Trophoblast cell (in vitro differentiated cells and primary cell): ENCODE results near the gene CST4.

Experiments
- DNase-seq, 2 donors: peaks; one replicate each; pipeline ENCODE4 v3.0.0-alpha.2; 2016
- H2AFZ ChIP-seq: 2 replicates; pipeline ENCODE4 v1.6.1; 2013; ENCODE audit warnings: low read length, moderate library complexity, mild to moderate bottlenecking; ENCODE audit not compliant: insufficient read depth, poor library complexity
- H2AK5ac ChIP-seq: 2 replicates; pipeline ENCODE4 v1.6.1; 2013; ENCODE audit warnings: mild to moderate bottlenecking, low read length
- H2BK120ac ChIP-seq: 2 replicates; pipeline ENCODE4 v1.6.1; 2013; ENCODE audit warnings: low read length, mild to moderate bottlenecking, moderate library complexity; ENCODE audit not compliant: insufficient read depth, poor library complexity
- H2BK12ac ChIP-seq: 2 replicates; pipeline ENCODE4 v1.6.1; 2013; ENCODE audit warnings: mild to moderate bottlenecking, low read length, moderate library complexity
- H2BK5ac ChIP-seq: 2 replicates; pipeline ENCODE4 v1.6.1; 2013; ENCODE audit warnings: low read length, low read depth, moderate library complexity, mild to moderate bottlenecking; ENCODE audit not compliant: poor library complexity
- H3K14ac ChIP-seq: 2 replicates; pipeline ENCODE4 v1.6.1; 2013; ENCODE audit warnings: mild to moderate bottlenecking, low read length
- H3K18ac ChIP-seq: 2 replicates; pipeline ENCODE4 v1.6.1; 2013; ENCODE audit warnings: mild to moderate bottlenecking, low read length
- H3K23ac ChIP-seq: 2 replicates; pipeline ENCODE4 v1.6.1; 2013; ENCODE audit warnings: low read length
- H3K27ac ChIP-seq: 2 replicates; pipeline ENCODE4 v1.5.1; 2013; ENCODE audit warnings: low read depth, mild to moderate bottlenecking, inconsistent platforms, low read length, moderate library complexity
- H3K27me3 ChIP-seq: 2 replicates; pipeline ENCODE4 v1.6.1; 2013; ENCODE audit warnings: inconsistent platforms, mild to moderate bottlenecking, low read length, moderate library complexity; ENCODE audit not compliant: insufficient read depth
- H3K36me3 ChIP-seq, 2 experiments: 1 replicate in 1 of 2; 2 replicates in 1 of 2; pipeline ENCODE4 v1.6.1; 2013; ENCODE audit warnings: low read length in 2 of 2, mild to moderate bottlenecking in 2 of 2, moderate library complexity in 1 of 2; ENCODE audit not compliant: insufficient read depth in 2 of 2, control insufficient read depth in 1 of 2
- H3K4ac ChIP-seq: 2 replicates; pipeline ENCODE4 v1.6.1; 2013; ENCODE audit warnings: low read depth, mild to moderate bottlenecking, low read length, moderate library complexity
- H3K4me1 ChIP-seq, 2 experiments: 1 replicate in 1 of 2; 2 replicates in 1 of 2; pipeline ENCODE4 v1.6.1; 2013; ENCODE audit warnings: low read length in 2 of 2, mild to moderate bottlenecking in 2 of 2, moderate library complexity in 1 of 2; ENCODE audit not compliant: insufficient read depth in 2 of 2, control insufficient read depth in 1 of 2
- H3K4me2 ChIP-seq: 2 replicates; pipeline ENCODE4 v1.6.1; 2013; ENCODE audit warnings: inconsistent platforms, mild to moderate bottlenecking, low read length, moderate library complexity
- H3K4me3 ChIP-seq: 2 replicates; pipeline ENCODE4 v1.5.1; 2013; ENCODE audit warnings: mild to moderate bottlenecking, low read depth, low read length, inconsistent platforms
- H3K79me1 ChIP-seq: one replicate; pipeline ENCODE4 v1.6.1; 2013; ENCODE audit warnings: low read length
- H3K79me2 ChIP-seq: 2 replicates; pipeline ENCODE4 v1.6.1; 2013; ENCODE audit warnings: low read length, mild to moderate bottlenecking; ENCODE audit not compliant: control insufficient read depth, insufficient read depth, poor library complexity
- H3K9ac ChIP-seq: 2 replicates; pipeline ENCODE4 v1.6.1; 2013; ENCODE audit warnings: mild to moderate bottlenecking, low read length
- H3K9me3 ChIP-seq: 2 replicates; pipeline ENCODE4 v1.6.1; 2013; ENCODE audit warnings: low read depth, mild to moderate bottlenecking, control low read depth, inconsistent platforms, low read length; ENCODE audit not compliant: insufficient read depth
- H4K12ac ChIP-seq: 2 replicates; pipeline ENCODE4 v1.6.1; 2013; ENCODE audit warnings: low read depth, mild to moderate bottlenecking, low read length, moderate library complexity
- H4K8ac ChIP-seq: 2 replicates; pipeline ENCODE4 v1.6.1; 2013; ENCODE audit warnings: low read depth, mild to moderate bottlenecking, low read length, moderate library complexity
- H4K91ac ChIP-seq: one replicate; pipeline ENCODE4 v1.6.1; 2013; ENCODE audit warnings: low read depth, mild to moderate bottlenecking, low read length, moderate library complexity
- WGBS: extraction: QIAGEN DNeasy Blood & Tissue Kit; methylation state at CpG from one replicate; pipeline ENCODE4 v1.1.7; 2013; ENCODE audit warnings: missing lambda C conversion rate; ENCODE audit not compliant: insufficient read length, insufficient coverage; ENCODE audit errors: extremely low coverage; 5-methylcytosine and 5-hydroxymethylcytosine counted together

Gene CST4

GRCh38 chr20:23667666-23668065 lies 21.2 kb downstream of the CST4 start:
- no peak overlapping the region for H3K4ac ChIP-seq
- no peaks in the 10 kb centered on the region for H3K4me1 ChIP-seq
- WGBS, result no CpG with 5 or more reads among the region's 7 CpGs
- no peak overlapping the region for H2BK5ac ChIP-seq
- no peak for DNase-seq
- H3K27me3 ChIP-seq, result no peaks in the 10 kb centered on the region
- H3K36me3 ChIP-seq, result no peaks in the 10 kb centered on the region
- no peaks in the 10 kb centered on the region for H3K9me3 ChIP-seq
- no peak overlapping the region for H2AK5ac ChIP-seq
- no peak overlapping the region for H2BK12ac ChIP-seq
- no peaks in the 10 kb centered on the region for H3K79me1 ChIP-seq
- no peak overlapping the region for H3K9ac ChIP-seq
- no peaks in the 10 kb centered on the region for H3K79me2 ChIP-seq
- H4K12ac ChIP-seq, result no peak overlapping the region
- H3K4me2 ChIP-seq, result no peak overlapping the region
- no peak overlapping the region for H3K18ac ChIP-seq
- no peak overlapping the region for H3K23ac ChIP-seq
- H3K27ac ChIP-seq, result no peak overlapping the region
- no peak overlapping the region for H2AFZ ChIP-seq
- peak overlapping the region; percentile 21 for H3K4me3 ChIP-seq
- no peak overlapping the region for H4K91ac ChIP-seq
- no peak overlapping the region for H3K14ac ChIP-seq
- no peak overlapping the region for H4K8ac ChIP-seq
- no peak overlapping the region for H2BK120ac ChIP-seq

GRCh38 chr20:23666698-23667097 lies 22.1 kb downstream of the CST4 start:
- Histone ChIP-seq H3K14ac (no peak overlapping the region), H3K4ac (no peak overlapping the region), H3K4me1 (no peaks in the 10 kb centered on the region), H2AFZ (no peak overlapping the region), H4K91ac (no peak overlapping the region), H4K12ac (no peak overlapping the region), H3K4me3 (no peak overlapping the region), H3K27ac (no peak overlapping the region), H3K9me3 (no peaks in the 10 kb centered on the region), H2BK120ac (no peak overlapping the region), H3K18ac (no peak overlapping the region), H3K4me2 (no peak overlapping the region), H3K79me1 (no peaks in the 10 kb centered on the region), H3K9ac (no peak overlapping the region), H2BK12ac (no peak overlapping the region), H2BK5ac (no peak overlapping the region), H3K23ac (no peak overlapping the region), H2AK5ac (no peak overlapping the region), H3K79me2 (no peaks in the 10 kb centered on the region), H3K36me3 (no peaks in the 10 kb centered on the region), H3K27me3 (no peaks in the 10 kb centered on the region), H4K8ac (no peak overlapping the region)
- WGBS, result no CpG with 5 or more reads among the region's 3 CpGs
- DNase-seq, result no peak

- WGBS, result no CpG with 5 or more reads among the region's 4 CpGs
- Histone ChIP-seq H3K4me3 (no peak overlapping the region), H3K23ac (no peak overlapping the region), H3K79me2 (no peaks in the 10 kb centered on the region), H2BK120ac (no peak overlapping the region), H3K27me3 (no peaks in the 10 kb centered on the region), H2BK12ac (no peak overlapping the region), H3K14ac (no peak overlapping the region), H3K4me2 (no peak overlapping the region), H3K36me3 (no peaks in the 10 kb centered on the region), H4K12ac (no peak overlapping the region), H3K9me3 (no peaks in the 10 kb centered on the region), H2AFZ (no peak overlapping the region), H3K4ac (no peak overlapping the region), H3K79me1 (no peaks in the 10 kb centered on the region), H3K4me1 (no peaks in the 10 kb centered on the region), H4K8ac (no peak overlapping the region), H3K18ac (no peak overlapping the region), H2BK5ac (no peak overlapping the region), H2AK5ac (no peak overlapping the region), H3K27ac (no peak overlapping the region), H3K9ac (no peak overlapping the region), H4K91ac (no peak overlapping the region)
- no peak for DNase-seq
Observed at GRCh38 chr20:23666189-23666588, 22.6 kb downstream of the CST4 start.

- no peak overlapping the region for H3K18ac ChIP-seq
- no peaks in the 10 kb centered on the region for H3K36me3 ChIP-seq
- no peaks in the 10 kb centered on the region for H3K79me2 ChIP-seq
- H3K27me3 ChIP-seq, result no peaks in the 10 kb centered on the region
- no peak overlapping the region for H2BK5ac ChIP-seq
- H2BK12ac ChIP-seq, result no peak overlapping the region
- no peak overlapping the region for H3K14ac ChIP-seq
- no peak overlapping the region for H3K4me3 ChIP-seq
- H4K8ac ChIP-seq, result no peak overlapping the region
- H3K4me2 ChIP-seq, result no peak overlapping the region
- H3K23ac ChIP-seq, result no peak overlapping the region
- no peaks in the 10 kb centered on the region for H3K9me3 ChIP-seq
- no peaks in the 10 kb centered on the region for H3K79me1 ChIP-seq
- DNase-seq, result no peak
- no peak overlapping the region for H2BK120ac ChIP-seq
- WGBS, result no CpG with 5 or more reads among the region's 3 CpGs
- no peaks in the 10 kb centered on the region for H3K4me1 ChIP-seq
- no peak overlapping the region for H4K91ac ChIP-seq
- no peak overlapping the region for H4K12ac ChIP-seq
- no peak overlapping the region for H2AK5ac ChIP-seq
- H3K4ac ChIP-seq, result no peak overlapping the region
- H3K9ac ChIP-seq, result no peak overlapping the region
- no peak overlapping the region for H3K27ac ChIP-seq
- no peak overlapping the region for H2AFZ ChIP-seq
Observed at GRCh38 chr20:23664954-23665353, 23.9 kb downstream of the CST4 start.
